Measurements from ENCODE around the gene WDR27. TPM values are rescaled to one million over a fixed set of nuclear protein-coding genes. Genes with fewer than 3 reads are reported as not detected.

Gene WDR27
- total RNA-seq, 1 donor from 2014 or later: 27.2 TPM

GRCh38 chr6:169592558-169592957 is 109.3 kb downstream of the WDR27 start:
- DNase-seq (ENCODE audit: low read depth): no peak
- no peak overlapping the region for H3K4me3 ChIP-seq (ENCODE audit: low read depth, low read length)

GRCh38 chr6:169591616-169592015 is 110.2 kb downstream of the WDR27 start:
- DNase-seq (ENCODE audit: low read depth): no peak
- no peak overlapping the region for H3K4me3 ChIP-seq (ENCODE audit: low read depth, low read length)
- TF ChIP-seq CTCF (conservative IDR thresholded peaks at IDR 0.05; ENCODE audit: low read depth, low read length): no peak

More at GRCh38 chr6:169592558-169592957, 109.3 kb downstream of the WDR27 start:
- TF ChIP-seq CTCF (conservative IDR thresholded peaks at IDR 0.05; ENCODE audit: low read depth, low read length): no peak

GRCh38 chr6:169590376-169590939 is 111.4 kb downstream of the WDR27 start:
- no peak for TF ChIP-seq CTCF (conservative IDR thresholded peaks at IDR 0.05; ENCODE audit: low read depth, low read length)
- DNase-seq (ENCODE audit: low read depth): no peak
- no peak overlapping the region for H3K4me3 ChIP-seq (ENCODE audit: low read depth, low read length)

- H3K4me3 ChIP-seq (ENCODE audit: low read depth, low read length): no peak overlapping the region
- peak; percentile 52 for DNase-seq (ENCODE audit: low read depth)
- TF ChIP-seq CTCF (conservative IDR thresholded peaks at IDR 0.05; ENCODE audit: low read depth, low read length): no peak
Observed at GRCh38 chr6:169589699-169590257, 112.1 kb downstream of the WDR27 start.

- H3K4me3 ChIP-seq (ENCODE audit: low read depth, low read length): no peak overlapping the region
- no peak for TF ChIP-seq CTCF (conservative IDR thresholded peaks at IDR 0.05; ENCODE audit: low read depth, low read length)
- DNase-seq (ENCODE audit: low read depth): peak; percentile 25
Observed at GRCh38 chr6:169589293-169589692, 112.5 kb downstream of the WDR27 start.

- DNase-seq (ENCODE audit: low read depth): no peak
- H3K4me3 ChIP-seq (ENCODE audit: low read depth, low read length): no peak overlapping the region
- TF ChIP-seq CTCF (conservative IDR thresholded peaks at IDR 0.05; ENCODE audit: low read depth, low read length): no peak
Observed at GRCh38 chr6:169587975-169588374, 113.9 kb downstream of the WDR27 start.
